HG02763 (cell line): ENCODE measurements around the gene SLC6A12.

Experiments
- ATAC-seq: cut with Tn5 transposase; IDR thresholded peaks from one replicate; pipeline ENCODE4 v1.9.1; 2021; ENCODE audit warnings: mild to moderate bottlenecking, moderate library complexity; ENCODE audit not compliant: unreplicated experiment

Gene SLC6A12

GRCh38 chr12:167959-168600, 45.9 kb downstream of the SLC6A12 start:
- ATAC-seq = no peak

- ATAC-seq = no peak
These were observed 47.4 kb downstream of the SLC6A12 start for GRCh38 chr12:166425-167075.

GRCh38 chr12:165862-166368, 48.0 kb downstream of the SLC6A12 start:
- no peak for ATAC-seq

- no peak for ATAC-seq
These were observed 49.8 kb downstream of the SLC6A12 start for GRCh38 chr12:164207-164606.

- ATAC-seq = no peak
These were observed 50.5 kb downstream of the SLC6A12 start for GRCh38 chr12:163406-163986.

- no peak for ATAC-seq
These were observed 51.3 kb downstream of the SLC6A12 start for GRCh38 chr12:162467-163307.

- no peak for ATAC-seq
These were observed 52.1 kb downstream of the SLC6A12 start for GRCh38 chr12:161823-162222.

GRCh38 chr12:160858-161257, 53.1 kb downstream of the SLC6A12 start:
- ATAC-seq = no peak

- ATAC-seq = no peak
These were observed 54.7 kb downstream of the SLC6A12 start for GRCh38 chr12:159156-159782.

GRCh38 chr12:157644-158043, 56.3 kb downstream of the SLC6A12 start:
- ATAC-seq = no peak

GRCh38 chr12:156945-157344, 57.0 kb downstream of the SLC6A12 start:
- ATAC-seq = no peak

GRCh38 chr12:155646-156045, 58.3 kb downstream of the SLC6A12 start:
- no peak for ATAC-seq

- no peak for ATAC-seq
These were observed 59.0 kb downstream of the SLC6A12 start for GRCh38 chr12:155006-155405.

GRCh38 chr12:154058-154457, 59.9 kb downstream of the SLC6A12 start:
- no peak for ATAC-seq

- no peak for ATAC-seq
These were observed 60.7 kb downstream of the SLC6A12 start for GRCh38 chr12:153080-153746.

- ATAC-seq = no peak
These were observed 61.5 kb downstream of the SLC6A12 start for GRCh38 chr12:152440-152839.

GRCh38 chr12:151579-151978, 62.4 kb downstream of the SLC6A12 start:
- no peak for ATAC-seq

GRCh38 chr12:148676-149416, 65.1 kb downstream of the SLC6A12 start:
- no peak for ATAC-seq

GRCh38 chr12:147242-147641, 66.7 kb downstream of the SLC6A12 start:
- ATAC-seq = no peak
